Ishikawa (cell line): ENCODE data around the gene ABCA7.

Experiments
- CEBPB ChIP-seq: IDR thresholded peaks from 2 replicates; pipeline ENCODE4 v1.6.1; 2012
- CREB1 ChIP-seq: IDR thresholded peaks from 2 replicates; pipeline ENCODE4 v1.6.1; 2012; ENCODE audit warnings: low read depth
- EGR1 ChIP-seq: IDR thresholded peaks from 2 replicates; pipeline ENCODE4 v1.6.1; 2012
- EP300 ChIP-seq: IDR thresholded peaks from 2 replicates; pipeline ENCODE4 v1.6.1; 2012; ENCODE audit warnings: borderline replicate concordance
- FOXM1 ChIP-seq: IDR thresholded peaks from 2 replicates; pipeline ENCODE4 v1.6.1; 2012; ENCODE audit warnings: low read depth, borderline replicate concordance
- MAX ChIP-seq: IDR thresholded peaks from 2 replicates; pipeline ENCODE4 v1.6.1; 2012
- NFIC ChIP-seq: IDR thresholded peaks from 2 replicates; pipeline ENCODE4 v1.6.1; 2012
- RAD21 ChIP-seq: IDR thresholded peaks from 2 replicates; pipeline ENCODE4 v1.6.1; 2012; ENCODE audit warnings: low read depth
- REST ChIP-seq: IDR thresholded peaks from 2 replicates; pipeline ENCODE4 v1.6.1; 2012; ENCODE audit warnings: low read depth, mild to moderate bottlenecking
- TAF1 ChIP-seq: IDR thresholded peaks from 2 replicates; pipeline ENCODE4 v1.6.1; 2012; ENCODE audit warnings: low read depth, mild to moderate bottlenecking
- TCF12 ChIP-seq: IDR thresholded peaks from 2 replicates; pipeline ENCODE4 v1.6.1; 2012; ENCODE audit warnings: low read depth
- TEAD4 ChIP-seq: IDR thresholded peaks from 2 replicates; pipeline ENCODE4 v1.6.1; 2012
- USF1 ChIP-seq: IDR thresholded peaks from 2 replicates; pipeline ENCODE4 v1.6.1; 2012
- YY1 ChIP-seq: IDR thresholded peaks from 2 replicates; pipeline ENCODE4 v1.6.1; 2012; ENCODE audit warnings: low read depth
- ZBTB7A ChIP-seq: IDR thresholded peaks from 2 replicates; pipeline ENCODE4 v1.6.1; 2012; ENCODE audit warnings: low read depth

The ABCA7 gene

GRCh38 chr19:1070576-1070930, 30.6 kb downstream of the ABCA7 start:
- TF ChIP-seq TCF12 (no peak), RAD21 (no peak)

- TF ChIP-seq RAD21 (no peak), TEAD4 (no peak), USF1 (no peak), ZBTB7A (peak; percentile 28; the same call in 1 of the 2 replicates), TCF12 (no peak), YY1 (no peak), EGR1 (no peak), MAX (peak; percentile 70), REST (no peak), NFIC (no peak), FOXM1 (no peak), CREB1 (no peak), CEBPB (no peak)
Measured at GRCh38 chr19:1070931-1071791, 31.3 kb downstream of the ABCA7 start.

GRCh38 chr19:1072371-1073015, 32.6 kb downstream of the ABCA7 start:
- no peak for TF ChIP-seq EP300
- TF ChIP-seq YY1: no peak
- no peak for TF ChIP-seq NFIC
- no peak for TF ChIP-seq CEBPB
- TF ChIP-seq CREB1: no peak
- no peak for TF ChIP-seq TCF12
- TF ChIP-seq RAD21: no peak
- TF ChIP-seq TEAD4: no peak
- TF ChIP-seq MAX: no peak
- no peak for TF ChIP-seq EGR1
- TF ChIP-seq TAF1: no peak
- no peak for TF ChIP-seq FOXM1
- no peak for TF ChIP-seq REST
- no peak for TF ChIP-seq USF1
- TF ChIP-seq ZBTB7A: no peak

GRCh38 chr19:1073063-1073955, 33.4 kb downstream of the ABCA7 start:
- TF ChIP-seq YY1 (no peak), FOXM1 (no peak), TAF1 (no peak), RAD21 (no peak), CREB1 (no peak), CEBPB (no peak), EP300 (no peak), USF1 (no peak), REST (no peak), EGR1 (no peak), ZBTB7A (no peak), TEAD4 (no peak)
